Muscle layer of colon (tissue), 2 donors: ENCODE data around the gene RGL3.
"Not testable (repeated sequence)": the region's sequence is repeated elsewhere in the genome, so short reads cannot be mapped to it uniquely, and the experiment has no call there.

Experiments
- H3K27ac ChIP-seq: one replicate; pipeline ENCODE4 v1.7.0; 2013; ENCODE audit warnings: low read depth, mild to moderate bottlenecking, low read length, moderate library complexity
- H3K27me3 ChIP-seq, 2 donors: one replicate each; pipeline ENCODE4 v1.7.0; 2013; ENCODE audit warnings: low read length in 2 of 2, mild to moderate bottlenecking in 2 of 2; ENCODE audit not compliant: insufficient read depth in 2 of 2, control insufficient read depth in 1 of 2
- H3K36me3 ChIP-seq: one replicate; pipeline ENCODE4 v1.7.0; 2013; ENCODE audit warnings: mild to moderate bottlenecking, low read length; ENCODE audit not compliant: insufficient read depth
- H3K4me1 ChIP-seq: one replicate; pipeline ENCODE4 v1.7.0; 2013; ENCODE audit warnings: mild to moderate bottlenecking, low read length; ENCODE audit not compliant: insufficient read depth
- H3K4me3 ChIP-seq, 2 donors: one replicate each; pipeline ENCODE4 v1.7.0; 2013; ENCODE audit warnings: low read length in 2 of 2, low read depth in 1 of 2, mild to moderate bottlenecking in 1 of 2, moderate library complexity in 1 of 2
- H3K9ac ChIP-seq: one replicate; pipeline ENCODE4 v1.7.0; 2013; ENCODE audit warnings: low read length
- H3K9me3 ChIP-seq: one replicate; pipeline ENCODE4 v1.7.0; 2013; ENCODE audit warnings: mild to moderate bottlenecking, low read length
- donor health status: abdominal sarcoma.
- donor health status: Adenocarcinoma of cecum.

Gene RGL3

DNA sequence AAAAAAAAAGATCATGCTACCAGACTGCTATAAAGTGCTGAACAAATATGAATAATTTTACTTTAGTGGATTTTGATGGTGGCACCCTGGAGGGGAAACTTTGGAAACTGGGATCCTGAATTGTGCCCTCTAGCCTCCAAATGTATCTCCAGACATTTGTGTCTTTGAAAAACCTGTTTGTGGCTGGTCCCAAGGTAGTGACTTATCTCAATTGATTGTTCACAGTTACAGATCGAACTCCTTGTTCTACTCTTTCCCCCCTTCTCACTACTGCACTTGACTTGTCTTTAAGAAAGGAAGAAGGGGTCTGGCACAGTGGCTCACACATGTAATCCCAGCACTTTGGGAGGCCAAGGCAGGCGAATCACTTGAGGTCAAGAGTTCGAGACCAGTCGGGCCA lies 10.5 kb downstream of the RGL3 start:
- H3K27ac ChIP-seq, result no peak overlapping the region
- no peaks in the 10 kb centered on the region for H3K4me1 ChIP-seq
- H3K9ac ChIP-seq, result no peak overlapping the region
- no peak overlapping the region for H3K4me3 ChIP-seq
- H3K36me3 ChIP-seq, result no peaks in the 10 kb centered on the region
- no peaks in the 10 kb centered on the region for H3K9me3 ChIP-seq
- peaks cover 5 to 8% of the 10 kb centered on the region in 2 donors for H3K27me3 ChIP-seq

DNA sequence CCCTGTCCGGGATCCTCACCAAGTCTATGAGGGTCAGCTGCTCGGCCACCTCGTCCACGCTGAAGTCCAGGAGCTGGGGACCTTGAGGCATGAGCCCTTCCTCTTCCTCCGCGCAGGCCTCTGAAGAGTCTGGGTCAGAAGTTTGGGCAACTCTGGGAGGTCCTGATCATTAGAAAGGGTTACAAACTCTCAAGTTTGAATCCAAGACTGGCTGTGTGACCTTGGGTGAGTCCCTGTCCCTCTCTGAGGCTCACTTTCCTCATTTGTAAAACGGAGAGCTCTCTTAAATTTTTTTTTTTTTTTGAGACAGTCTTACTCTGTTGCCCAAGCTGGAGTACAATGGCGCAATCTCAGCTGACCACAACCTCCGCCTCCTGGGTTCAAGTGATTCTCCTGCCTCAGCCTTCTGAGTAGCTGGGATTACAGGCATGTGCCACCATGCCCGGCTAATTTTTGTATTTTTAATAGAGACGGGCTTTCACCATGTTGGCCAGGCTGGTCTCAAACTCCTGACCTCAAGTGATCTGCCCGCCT lies 12.3 kb downstream of the RGL3 start:
- H3K36me3 ChIP-seq, H3K27ac ChIP-seq, H3K27me3 ChIP-seq, H3K9me3 ChIP-seq, H3K4me3 ChIP-seq, H3K9ac ChIP-seq, H3K4me1 ChIP-seq: not testable (repeated sequence)

DNA sequence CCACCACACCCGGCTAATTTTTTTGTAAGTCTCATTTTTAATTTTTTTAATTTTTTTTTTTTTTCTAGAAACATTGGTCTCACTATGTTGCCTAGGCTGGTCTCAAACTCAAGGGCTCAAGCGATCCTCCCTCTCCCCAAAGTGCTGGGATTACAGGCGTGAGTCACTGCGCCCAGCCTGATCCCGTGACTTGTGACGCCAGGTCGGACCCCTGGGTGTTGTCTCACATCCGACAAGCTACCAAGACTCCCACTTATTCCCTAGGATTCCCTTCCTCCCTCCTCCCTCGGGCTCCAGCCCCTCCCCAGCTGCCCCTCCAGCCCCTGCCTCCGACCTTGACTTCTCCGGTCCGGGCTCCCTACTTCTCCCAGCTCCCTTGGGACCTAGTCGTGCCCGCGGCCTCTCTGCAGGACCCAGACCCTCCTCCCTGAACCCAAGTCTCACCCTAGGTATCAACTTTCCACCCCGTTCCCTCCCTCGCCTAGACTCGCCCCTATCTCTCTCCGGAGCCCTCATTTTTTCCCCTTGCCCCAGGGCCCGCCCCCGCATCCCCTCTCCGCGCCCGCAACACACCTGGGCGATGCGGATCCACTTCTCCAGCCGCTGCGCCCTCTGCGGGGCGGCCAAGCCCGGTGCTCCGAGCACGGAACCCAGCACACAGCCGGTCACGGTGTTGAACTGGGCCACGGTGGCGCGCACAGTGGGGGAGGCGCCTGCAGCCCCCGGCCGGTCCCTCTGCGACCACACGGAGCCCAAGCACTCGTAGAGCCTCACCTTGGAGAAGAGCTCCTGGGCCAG lies 13.1 kb downstream of the RGL3 start:
- no peaks in the 10 kb centered on the region for H3K9me3 ChIP-seq

DNA sequence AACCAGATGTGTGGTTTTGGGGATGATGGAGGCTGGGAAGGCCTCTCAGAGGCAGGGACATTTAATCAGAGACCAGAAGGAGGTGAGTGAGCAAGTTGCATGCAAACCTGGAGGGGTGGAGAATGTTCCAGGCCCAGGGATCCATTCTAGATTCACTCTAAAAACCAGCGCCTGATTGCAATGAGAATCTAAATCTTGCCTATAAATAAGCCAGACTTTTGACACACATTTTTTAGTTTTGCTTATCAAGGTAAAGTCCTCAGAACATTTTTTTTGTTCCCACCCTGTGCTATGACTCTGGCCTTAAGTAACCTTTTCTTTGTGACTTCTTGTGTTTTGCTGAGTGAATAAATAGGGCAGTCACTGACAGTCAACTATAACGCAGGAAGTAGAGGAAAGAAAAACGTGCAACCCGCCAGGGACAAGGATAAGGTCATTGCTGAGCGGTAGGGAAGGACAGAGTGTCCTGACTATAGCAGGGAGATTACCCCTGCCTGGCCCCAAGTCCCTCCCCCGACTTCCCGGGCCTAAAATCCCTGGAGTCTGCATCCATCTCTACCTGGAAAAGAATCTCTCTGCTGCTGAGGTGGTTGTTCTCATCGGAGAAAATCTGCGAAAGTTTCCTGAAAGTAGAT lies 14.4 kb downstream of the RGL3 start:
- H3K36me3 ChIP-seq, result no peaks in the 10 kb centered on the region
- H3K4me3 ChIP-seq, result no peak overlapping the region
- H3K27me3 ChIP-seq, result peaks cover 5 to 8% of the 10 kb centered on the region in 2 donors
- H3K4me1 ChIP-seq, result no peaks in the 10 kb centered on the region
- H3K9me3 ChIP-seq, result no peaks in the 10 kb centered on the region
- no peak overlapping the region for H3K9ac ChIP-seq
- no peak overlapping the region for H3K27ac ChIP-seq

More for the DNA sequence above, 13.1 kb downstream of the RGL3 start:
- Histone ChIP-seq H3K4me3 (no peak overlapping the region), H3K9ac (no peak overlapping the region), H3K36me3 (no peaks in the 10 kb centered on the region), H3K27me3 (peaks cover 5 to 8% of the 10 kb centered on the region in 2 donors), H3K27ac (no peak overlapping the region), H3K4me1 (no peaks in the 10 kb centered on the region)

DNA sequence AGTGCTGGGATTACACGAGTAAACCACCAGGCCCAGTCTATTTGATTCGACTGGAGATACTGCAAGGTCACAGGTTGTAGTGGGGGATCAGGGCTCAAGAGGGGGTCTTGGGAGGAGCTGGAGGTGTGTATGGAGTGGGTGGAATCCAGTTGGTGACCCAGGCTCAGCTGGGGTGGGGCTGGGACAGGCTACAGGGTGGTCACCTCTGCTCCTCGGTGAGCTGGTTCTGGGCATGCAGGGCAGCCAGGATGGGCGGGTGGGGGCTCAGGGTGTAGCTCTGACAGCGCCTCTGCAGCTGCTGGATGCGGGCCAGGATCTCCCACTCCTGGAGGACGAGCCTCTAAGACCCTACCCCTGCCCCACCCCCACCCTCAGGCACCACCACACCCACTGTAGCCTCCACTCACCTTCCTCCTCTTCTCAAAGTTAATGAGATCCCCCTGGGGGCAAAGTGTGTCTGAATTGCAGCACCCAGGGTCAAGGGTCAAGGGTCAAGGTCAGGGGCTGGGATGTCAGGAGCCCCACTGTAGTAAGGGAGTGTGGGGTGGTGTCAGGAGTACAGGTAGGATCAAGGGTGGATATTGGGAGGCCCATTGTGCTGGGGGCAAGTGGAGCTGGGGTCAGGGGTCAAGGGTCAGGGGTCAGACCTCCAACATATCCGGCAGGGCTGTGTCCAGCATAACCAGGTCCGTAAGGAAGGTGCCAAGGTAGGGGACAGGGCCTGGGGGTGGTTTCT lies 17.1 kb downstream of the RGL3 start:
- H3K4me1 ChIP-seq, result no peaks in the 10 kb centered on the region
- peaks cover 5 to 11% of the 10 kb centered on the region in 2 donors for H3K27me3 ChIP-seq
- no peaks in the 10 kb centered on the region for H3K9me3 ChIP-seq
- no peak overlapping the region for H3K27ac ChIP-seq
- no peak overlapping the region for H3K9ac ChIP-seq
- H3K36me3 ChIP-seq, result no peaks in the 10 kb centered on the region
- H3K4me3 ChIP-seq, result no peak overlapping the region

DNA sequence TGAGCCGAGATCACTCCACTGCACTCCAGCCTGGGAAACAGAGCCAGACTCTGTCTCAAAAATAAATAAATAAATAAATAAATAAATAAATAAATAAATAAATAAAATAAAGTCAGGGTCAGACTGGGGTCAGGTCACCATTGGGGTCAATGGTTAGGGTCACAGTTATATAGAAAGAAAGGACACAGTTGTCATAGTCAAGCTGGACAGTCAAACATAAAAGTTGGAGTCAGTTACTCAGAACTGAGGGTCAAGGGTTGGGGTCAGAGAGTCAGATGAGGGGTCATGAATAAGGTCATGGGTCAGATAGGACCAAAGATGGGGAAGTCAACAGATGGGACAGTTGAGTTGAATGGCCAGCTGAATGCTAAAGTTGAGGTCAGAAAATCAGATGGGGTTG lies 18.3 kb downstream of the RGL3 start:
- no peaks in the 10 kb centered on the region for H3K9me3 ChIP-seq
- no peak overlapping the region for H3K4me3 ChIP-seq
- no peak overlapping the region for H3K9ac ChIP-seq
- H3K27ac ChIP-seq, result no peak overlapping the region
- H3K27me3 ChIP-seq, result peaks cover 0 to 4% of the 10 kb centered on the region in 2 donors
- H3K4me1 ChIP-seq, result no peaks in the 10 kb centered on the region
- H3K36me3 ChIP-seq, result no peaks in the 10 kb centered on the region

DNA sequence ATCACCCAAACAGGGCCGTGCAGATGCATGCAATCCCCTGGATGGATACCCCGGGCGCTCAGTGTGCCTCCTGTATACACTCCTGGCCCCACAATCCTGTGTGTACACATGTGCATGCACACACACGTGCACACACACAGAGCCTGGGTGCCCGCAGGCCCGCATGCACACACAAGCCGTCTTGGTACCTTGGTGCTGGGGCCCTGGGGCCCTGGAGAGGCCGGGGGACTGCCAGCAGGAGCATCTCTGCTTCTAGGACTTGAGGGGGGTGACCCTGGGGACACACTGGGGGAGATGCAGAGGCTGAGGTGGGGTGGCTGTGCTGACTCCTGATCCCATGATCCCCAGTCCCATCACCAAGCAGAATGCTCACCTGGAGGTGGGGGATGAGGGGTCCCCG lies 19.4 kb downstream of the RGL3 start:
- no peaks in the 10 kb centered on the region for H3K9me3 ChIP-seq
- no peak overlapping the region for H3K27ac ChIP-seq
- no peak overlapping the region for H3K4me3 ChIP-seq
- peaks cover 0 to 4% of the 10 kb centered on the region in 2 donors for H3K27me3 ChIP-seq
- no peaks in the 10 kb centered on the region for H3K36me3 ChIP-seq
- no peak overlapping the region for H3K9ac ChIP-seq
- H3K4me1 ChIP-seq, result no peaks in the 10 kb centered on the region

DNA sequence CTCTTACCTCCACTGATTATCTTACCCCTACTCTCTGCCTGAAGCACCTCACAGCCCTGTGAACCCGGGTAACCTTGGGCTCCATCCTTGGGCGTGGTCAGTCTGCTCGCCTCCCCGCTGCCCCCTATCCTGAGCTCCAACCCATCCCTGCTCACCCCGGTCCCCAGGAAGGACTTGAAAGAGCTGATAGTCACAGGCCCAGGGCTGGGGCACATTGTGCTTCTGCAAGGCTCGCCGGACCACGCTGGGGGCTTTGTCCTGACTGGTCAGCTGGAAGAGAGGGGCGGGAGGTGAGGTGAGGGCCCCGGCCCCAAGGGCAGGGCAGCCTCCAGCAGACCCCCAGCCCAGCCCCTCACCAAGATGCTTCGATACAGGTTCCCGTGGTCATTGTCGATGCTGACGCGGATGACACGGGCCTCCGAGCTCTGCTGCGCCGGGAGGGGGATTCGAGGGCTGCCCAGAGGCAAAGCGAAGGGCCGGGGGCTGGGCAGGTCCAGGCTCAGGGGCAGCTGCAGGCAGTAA lies 22.0 kb downstream of the RGL3 start:
- Histone ChIP-seq H3K4me1 (no peaks in the 10 kb centered on the region), H3K27ac (no peak overlapping the region), H3K36me3 (no peaks in the 10 kb centered on the region), H3K9me3 (no peaks in the 10 kb centered on the region), H3K4me3 (no peak overlapping the region), H3K27me3 (peaks cover 0 to 4% of the 10 kb centered on the region in 2 donors), H3K9ac (no peak overlapping the region)

DNA sequence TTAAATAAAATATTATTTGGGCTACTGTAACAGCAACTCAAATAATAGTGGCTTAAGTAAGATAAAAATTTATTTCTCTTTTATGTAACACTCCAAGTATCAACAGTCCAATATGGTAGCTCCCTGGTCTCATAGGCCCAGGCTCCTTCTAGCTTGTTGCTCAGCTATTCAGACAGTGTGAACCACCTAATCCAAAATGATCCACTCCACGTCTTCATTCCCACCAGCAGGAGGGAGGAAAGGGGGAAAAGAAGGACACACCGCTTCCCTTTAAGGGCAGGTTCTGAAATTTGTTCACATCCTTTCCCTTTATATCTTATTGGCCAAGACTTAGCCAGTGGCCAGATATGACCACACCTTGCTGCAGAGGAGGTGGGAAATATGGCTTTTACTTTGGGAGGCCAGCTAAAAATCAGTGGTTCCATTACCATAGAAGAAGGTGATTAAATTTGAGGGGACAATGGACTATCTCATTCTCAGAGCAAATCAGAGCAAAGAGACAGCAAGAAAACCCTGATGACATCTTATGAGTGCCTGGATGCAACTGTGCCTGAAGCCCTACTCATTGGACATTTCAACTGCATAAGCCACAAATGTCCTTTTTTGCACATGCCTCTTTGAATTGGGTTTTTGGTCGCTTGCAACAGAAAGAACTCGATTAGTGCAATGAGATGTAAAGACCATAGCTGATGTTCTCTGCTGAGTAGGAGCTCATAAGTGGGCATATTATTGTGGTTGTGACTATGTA lies 28.0 kb downstream of the RGL3 start:
- H3K36me3 ChIP-seq, result no peaks in the 10 kb centered on the region
- no peaks in the 10 kb centered on the region for H3K9me3 ChIP-seq
- no peak overlapping the region for H3K4me3 ChIP-seq
- H3K9ac ChIP-seq, result no peak overlapping the region
- H3K27me3 ChIP-seq, result no peaks in the 10 kb centered on the region
- no peak overlapping the region for H3K27ac ChIP-seq
- no peaks in the 10 kb centered on the region for H3K4me1 ChIP-seq

DNA sequence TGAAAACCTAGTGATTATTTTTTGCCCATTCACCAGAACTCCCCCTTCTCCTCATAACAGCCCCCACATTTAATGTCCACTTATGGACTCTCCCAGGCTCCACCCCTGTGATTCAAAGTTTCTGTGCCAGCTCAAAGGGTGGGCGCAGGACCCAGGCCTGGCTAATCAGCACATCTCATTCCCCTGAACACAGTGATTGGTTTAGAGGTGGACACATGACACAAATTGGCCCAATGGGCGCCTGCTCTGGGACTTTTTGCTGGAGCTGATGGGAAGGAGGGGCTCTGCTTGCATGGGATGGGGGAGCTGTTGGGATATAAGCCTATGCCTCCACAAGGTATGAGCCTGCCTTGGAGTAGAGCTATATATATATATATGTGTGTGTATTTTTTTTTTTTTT lies 28.8 kb downstream of the RGL3 start:
- Histone ChIP-seq H3K4me3 (no peak overlapping the region), H3K9me3 (no peaks in the 10 kb centered on the region), H3K27ac (no peak overlapping the region), H3K4me1 (no peaks in the 10 kb centered on the region), H3K9ac (no peak overlapping the region), H3K36me3 (no peaks in the 10 kb centered on the region), H3K27me3 (no peaks in the 10 kb centered on the region)
